IgD-negative memory B cell (primary cell): ENCODE data around the gene OCRL. TPM values are rescaled to one million over a fixed set of nuclear protein-coding genes. Genes with fewer than 3 reads are reported as not detected.

Experiments
- H3K27ac Mint-ChIP-seq, 3 donors: one replicate each; pipeline ENCODE4 v1.8.0; 2020 to 2022; ENCODE audit warnings: mild to moderate bottlenecking in 3 of 3, mixed read lengths in 3 of 3, moderate library complexity in 1 of 3
- H3K27me3 Mint-ChIP-seq: one replicate; pipeline ENCODE4 v1.8.0; 2021; ENCODE audit warnings: mixed read lengths
- H3K36me3 Mint-ChIP-seq: one replicate; pipeline ENCODE4 v1.8.0; 2020; ENCODE audit warnings: mild to moderate bottlenecking, mixed read lengths
- H3K4me1 Mint-ChIP-seq, 3 donors: one replicate each; pipeline ENCODE4 v1.8.0; 2020 to 2022; ENCODE audit warnings: mixed read lengths in 3 of 3, mild to moderate bottlenecking in 1 of 3
- H3K4me3 Mint-ChIP-seq, 4 donors: one replicate each; pipeline ENCODE4 v1.8.0; 2020 to 2022; ENCODE audit warnings: mild to moderate bottlenecking in 4 of 4, mixed read lengths in 4 of 4, moderate library complexity in 3 of 4
- H3K9me3 Mint-ChIP-seq, 3 donors: one replicate each; pipeline ENCODE4 v1.8.0; 2020 to 2021; ENCODE audit warnings: mixed read lengths in 3 of 3, mild to moderate bottlenecking in 1 of 3
- polyA plus RNA-seq: library from polyadenylated mRNA; unstranded; fragments of 300-500 nt; fragmentation: Illumina TruSeq; gene quantifications from one replicate; pipeline ENCODE4 v1.2.3, GENCODE V29; 2021

OCRL gene
- polyA plus RNA-seq: 0.85 TPM

GRCh38 chrX:129540068-129540653, at the start of gene OCRL:
Gene OCRL (plus strand): TSS chrX:129540259. CDS start chrX:129540440, 181 bp downstream.
- Mint-ChIP-seq H3K4me1 (peaks cover 0 to 2% (median 2%) of the 10 kb centered on the region in 3 donors), H3K9me3 (no peaks in the 10 kb centered on the region), H3K4me3 (peak within 1 kb of the TSS; percentile 34 to 89 (median 83)), H3K27ac (no peak within 1 kb of the TSS), H3K36me3 (no peaks in the 10 kb centered on the region), H3K27me3 (no peaks in the 10 kb centered on the region)

- Mint-ChIP-seq H3K9me3 (no peaks in the 10 kb centered on the region), H3K4me1 (no peaks in the 10 kb centered on the region), H3K36me3 (no peaks in the 10 kb centered on the region), H3K4me3 (no peak overlapping the region), H3K27ac (no peak overlapping the region), H3K27me3 (no peaks in the 10 kb centered on the region)
Measured at GRCh38 chrX:129490330-129490729, 49.7 kb upstream of the OCRL start.

- Mint-ChIP-seq H3K27ac (peak overlapping the region in 1 of 3 donors; percentile 47), H3K4me1 (no peaks in the 10 kb centered on the region), H3K4me3 (no peak overlapping the region), H3K9me3 (peaks cover 0 to 3% (median 0%) of the 10 kb centered on the region in 3 donors), H3K36me3 (no peaks in the 10 kb centered on the region), H3K27me3 (peaks cover 6% of the 10 kb centered on the region)
Measured at GRCh38 chrX:129493643-129494042, 46.4 kb upstream of the OCRL start.

- H3K27ac Mint-ChIP-seq: no peak overlapping the region
- H3K4me1 Mint-ChIP-seq: no peaks in the 10 kb centered on the region
- peaks cover 0 to 3% (median 0%) of the 10 kb centered on the region in 3 donors for H3K9me3 Mint-ChIP-seq
- H3K27me3 Mint-ChIP-seq: peaks cover 6% of the 10 kb centered on the region
- no peaks in the 10 kb centered on the region for H3K36me3 Mint-ChIP-seq
- H3K4me3 Mint-ChIP-seq: no peak overlapping the region
Measured at GRCh38 chrX:129494887-129495286, 45.2 kb upstream of the OCRL start.

- Mint-ChIP-seq H3K27me3 (peaks cover 6% of the 10 kb centered on the region), H3K36me3 (no peaks in the 10 kb centered on the region), H3K4me1 (no peaks in the 10 kb centered on the region), H3K27ac (peak overlapping the region in 1 of 3 donors; percentile 43), H3K9me3 (peaks cover 0 to 3% (median 0%) of the 10 kb centered on the region in 3 donors), H3K4me3 (no peak overlapping the region)
Measured at GRCh38 chrX:129495900-129496299, 44.2 kb upstream of the OCRL start.

GRCh38 chrX:129496625-129497024, 43.4 kb upstream of the OCRL start:
- H3K36me3 Mint-ChIP-seq: no peaks in the 10 kb centered on the region
- peaks cover 6% of the 10 kb centered on the region for H3K27me3 Mint-ChIP-seq
- peaks cover 0 to 3% (median 0%) of the 10 kb centered on the region in 3 donors for H3K9me3 Mint-ChIP-seq
- H3K27ac Mint-ChIP-seq: peak overlapping the region in 1 of 3 donors; percentile 43
- H3K4me1 Mint-ChIP-seq: no peaks in the 10 kb centered on the region
- H3K4me3 Mint-ChIP-seq: no peak overlapping the region

GRCh38 chrX:129497146-129497843, 42.8 kb upstream of the OCRL start:
- Mint-ChIP-seq H3K9me3 (peaks cover 0 to 3% (median 0%) of the 10 kb centered on the region in 3 donors), H3K27ac (no peak overlapping the region), H3K4me3 (no peak overlapping the region), H3K27me3 (peaks cover 6% of the 10 kb centered on the region), H3K4me1 (no peaks in the 10 kb centered on the region), H3K36me3 (no peaks in the 10 kb centered on the region)

- Mint-ChIP-seq H3K9me3 (peaks cover 0 to 3% (median 2%) of the 10 kb centered on the region in 3 donors), H3K4me3 (no peak overlapping the region), H3K36me3 (no peaks in the 10 kb centered on the region), H3K4me1 (no peaks in the 10 kb centered on the region), H3K27me3 (peaks cover 5% of the 10 kb centered on the region), H3K27ac (no peak overlapping the region)
Measured at GRCh38 chrX:129510331-129510730, 29.7 kb upstream of the OCRL start.

GRCh38 chrX:129511689-129512088, 28.4 kb upstream of the OCRL start:
- Mint-ChIP-seq H3K4me3 (no peak overlapping the region), H3K27ac (no peak overlapping the region), H3K4me1 (no peaks in the 10 kb centered on the region), H3K36me3 (no peaks in the 10 kb centered on the region), H3K27me3 (peaks cover 7% of the 10 kb centered on the region), H3K9me3 (peaks cover 0 to 3% (median 2%) of the 10 kb centered on the region in 3 donors)

- Mint-ChIP-seq H3K36me3 (no peaks in the 10 kb centered on the region), H3K27me3 (peaks cover 7% of the 10 kb centered on the region), H3K4me3 (no peak overlapping the region), H3K4me1 (no peaks in the 10 kb centered on the region), H3K27ac (no peak overlapping the region), H3K9me3 (peaks cover 0 to 3% (median 2%) of the 10 kb centered on the region in 3 donors)
Measured at GRCh38 chrX:129512409-129512808, 27.6 kb upstream of the OCRL start.

GRCh38 chrX:129516402-129516801, 23.7 kb upstream of the OCRL start:
- H3K27me3 Mint-ChIP-seq: peaks cover 7% of the 10 kb centered on the region
- no peak overlapping the region for H3K4me3 Mint-ChIP-seq
- no peak overlapping the region for H3K27ac Mint-ChIP-seq
- peaks cover 0 to 3% (median 2%) of the 10 kb centered on the region in 3 donors for H3K9me3 Mint-ChIP-seq
- no peaks in the 10 kb centered on the region for H3K36me3 Mint-ChIP-seq
- H3K4me1 Mint-ChIP-seq: no peaks in the 10 kb centered on the region

GRCh38 chrX:129520151-129520550, 19.9 kb upstream of the OCRL start:
- no peak overlapping the region for H3K27ac Mint-ChIP-seq
- H3K27me3 Mint-ChIP-seq: peaks cover 9% of the 10 kb centered on the region
- peaks cover 0 to 3% (median 1%) of the 10 kb centered on the region in 3 donors for H3K4me1 Mint-ChIP-seq
- no peak overlapping the region for H3K4me3 Mint-ChIP-seq
- H3K36me3 Mint-ChIP-seq: peaks cover 2% of the 10 kb centered on the region
- peaks cover 0 to 4% (median 3%) of the 10 kb centered on the region in 3 donors for H3K9me3 Mint-ChIP-seq

GRCh38 chrX:129522184-129523078, 17.6 kb upstream of the OCRL start:
- Mint-ChIP-seq H3K27ac (no peak overlapping the region), H3K4me3 (peak overlapping the region; percentile 74 to 91 (median 78)), H3K9me3 (peaks cover 0 to 4% (median 3%) of the 10 kb centered on the region in 3 donors), H3K4me1 (peaks cover 0 to 3% (median 1%) of the 10 kb centered on the region in 3 donors), H3K27me3 (peaks cover 7% of the 10 kb centered on the region), H3K36me3 (peaks cover 2% of the 10 kb centered on the region)

- H3K9me3 Mint-ChIP-seq: peaks cover 0 to 4% (median 3%) of the 10 kb centered on the region in 3 donors
- H3K36me3 Mint-ChIP-seq: peaks cover 2% of the 10 kb centered on the region
- H3K27me3 Mint-ChIP-seq: peaks cover 7% of the 10 kb centered on the region
- peaks cover 0 to 3% (median 1%) of the 10 kb centered on the region in 3 donors for H3K4me1 Mint-ChIP-seq
- peak within 1 kb of the TSS; percentile 70 to 88 (median 76) for H3K4me3 Mint-ChIP-seq
- no peak within 1 kb of the TSS for H3K27ac Mint-ChIP-seq
Measured at GRCh38 chrX:129523079-129523911, 16.8 kb upstream of the OCRL start, which contains the start of gene SMARCA1. Gene SMARCA1 (minus strand): TSS chrX:129523490. CDS start chrX:129523370, 120 bp downstream.
